ENCODE data around the gene ASB5.

- TF ChIP-seq, protein P1, sequence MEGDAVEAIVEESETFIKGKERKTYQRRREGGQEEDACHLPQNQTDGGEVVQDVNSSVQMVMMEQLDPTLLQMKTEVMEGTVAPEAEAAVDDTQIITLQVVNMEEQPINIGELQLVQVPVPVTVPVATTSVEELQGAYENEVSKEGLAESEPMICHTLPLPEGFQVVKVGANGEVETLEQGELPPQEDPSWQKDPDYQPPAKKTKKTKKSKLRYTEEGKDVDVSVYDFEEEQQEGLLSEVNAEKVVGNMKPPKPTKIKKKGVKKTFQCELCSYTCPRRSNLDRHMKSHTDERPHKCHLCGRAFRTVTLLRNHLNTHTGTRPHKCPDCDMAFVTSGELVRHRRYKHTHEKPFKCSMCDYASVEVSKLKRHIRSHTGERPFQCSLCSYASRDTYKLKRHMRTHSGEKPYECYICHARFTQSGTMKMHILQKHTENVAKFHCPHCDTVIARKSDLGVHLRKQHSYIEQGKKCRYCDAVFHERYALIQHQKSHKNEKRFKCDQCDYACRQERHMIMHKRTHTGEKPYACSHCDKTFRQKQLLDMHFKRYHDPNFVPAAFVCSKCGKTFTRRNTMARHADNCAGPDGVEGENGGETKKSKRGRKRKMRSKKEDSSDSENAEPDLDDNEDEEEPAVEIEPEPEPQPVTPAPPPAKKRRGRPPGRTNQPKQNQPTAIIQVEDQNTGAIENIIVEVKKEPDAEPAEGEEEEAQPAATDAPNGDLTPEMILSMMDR (IDR thresholded peaks at IDR 0.05): no peak
- TF ChIP-seq POLR2A (IDR thresholded peaks at IDR 0.05): no peak
Observed at GRCh38 chr4:176209535-176209934, 59.5 kb downstream of the ASB5 start.

Data from Peyer's patch (tissue), 4 donors.